Testis (tissue), 3 donors: ENCODE measurements around the gene EXD3. TPM values are rescaled to one million over a fixed set of nuclear protein-coding genes. Genes with fewer than 3 reads are reported as not detected.

Source experiments
- DNase-seq: peaks from one replicate; pipeline ENCODE4 v3.0.0-alpha.2; 2019
- H3K27ac ChIP-seq, 2 donors: fragments of 200-600 bp; sonication (generic); one replicate each; pipeline ENCODE4 v1.5.1; 2019
- H3K27me3 ChIP-seq: fragments of 200-600 bp; sonication (generic); one replicate; pipeline ENCODE4 v1.5.1; 2019
- H3K36me3 ChIP-seq: fragments of 200-600 bp; sonication (generic); one replicate; pipeline ENCODE4 v1.5.1; 2017; ENCODE audit warnings: low read depth; ENCODE audit errors: missing control alignments
- H3K4me1 ChIP-seq: fragments of 200-600 bp; sonication (generic); one replicate; pipeline ENCODE4 v1.5.1; 2019
- H3K4me3 ChIP-seq, 2 donors: fragments of 200-600 bp; sonication (generic); one replicate each; pipeline ENCODE4 v1.5.1; 2017 to 2019
- H3K9me3 ChIP-seq: fragments of 200-600 bp; sonication (generic); one replicate; pipeline ENCODE4 v1.5.1; 2017
- CTCF ChIP-seq, 3 experiments: fragments of 450-650 bp in 2 of 3; fragments of 200-600 bp in 1 of 3; sonication (generic) in 1 of 3; IDR thresholded peaks; one replicate each; pipeline ENCODE4 v1.5.1; 2016 to 2019; ENCODE audit warnings: antibody characterized with exemption in 3 of 3, mild to moderate bottlenecking in 2 of 3, moderate library complexity in 1 of 3
- POLR2A ChIP-seq: fragments of 450-650 bp; IDR thresholded peaks from one replicate; pipeline ENCODE4 v1.6.1; 2017; ENCODE audit warnings: antibody characterized with exemption, mild to moderate bottlenecking, moderate library complexity
- WGBS, 2 donors: methylation state at CpG; one replicate each; pipeline ENCODE4 v1.1.5; 2018; 5-methylcytosine and 5-hydroxymethylcytosine counted together
- intact Hi-C: fragments of 100-400 bp; cut with DNase I; formaldehyde crosslinking; loops from one replicate; pipeline ENCODE4 v1.15.1; 2023; ENCODE audit warnings: low total_unique reads
- polyA plus RNA-seq: library from polyadenylated mRNA; stranded (reverse); fragments of 350-450 nt; fragmentation: Illumina TruSeq; extraction: RNeasy Lipid Tissue Mini Kit (QIAGEN cat#74804); gene quantifications from one replicate; pipeline ENCODE4 v1.2.3, GENCODE V29; 2014; ENCODE audit warnings: low read depth, low replicate concordance; ENCODE audit not compliant: insufficient read depth
- total RNA-seq, 2 donors: library from RNA; depleted of rRNA; stranded (reverse); fragments of >200 nt; gene quantifications; one replicate each; pipeline ENCODE4 v1.2.3, GENCODE V29; 2016

Gene EXD3
- total and polyA plus RNA-seq, 3 donors from 2014 or later = 8.9 to 24.5 (median 15.5) TPM

GRCh38 chr9:137392232-137393007, 30.5 kb downstream of the EXD3 start:
- Histone ChIP-seq H3K9me3 (no peaks in the 10 kb centered on the region), H3K27ac (no peak overlapping the region), H3K27me3 (no peaks in the 10 kb centered on the region), H3K4me3 (no peak overlapping the region), H3K36me3 (no peaks in the 10 kb centered on the region), H3K4me1 (peaks cover 30% of the 10 kb centered on the region)
- 95 to 100% methylated on average over 2 to 23 of the region's 23 CpGs for WGBS, 2 donors
- no peak for TF ChIP-seq CTCF (IDR thresholded peaks at IDR 0.05)
- no peak for TF ChIP-seq POLR2A
- intact Hi-C loops = no loop called here
- no peak for DNase-seq

- no peak for DNase-seq
- H3K27ac ChIP-seq = peak overlapping the region in 1 of 2 donors; percentile 24
- 81 to 98% methylated on average over 6 to 18 of the region's 22 CpGs for WGBS, 2 donors
These were observed 31.6 kb downstream of the EXD3 start for GRCh38 chr9:137391411-137391754.

GRCh38 chr9:137390553-137391410, 32.2 kb downstream of the EXD3 start:
- DNase-seq = no peak
- Histone ChIP-seq H3K27me3 (no peaks in the 10 kb centered on the region), H3K27ac (peak overlapping the region in 1 of 2 donors; percentile 24), H3K4me1 (peaks cover 35% of the 10 kb centered on the region), H3K9me3 (no peaks in the 10 kb centered on the region), H3K36me3 (no peaks in the 10 kb centered on the region), H3K4me3 (no peak overlapping the region)
- TF ChIP-seq POLR2A (no peak), CTCF (IDR thresholded peaks at IDR 0.05) (no peak)
- 74 to 88% methylated on average over 18 to 42 of the region's 42 CpGs for WGBS, 2 donors
- intact Hi-C loops = no loop called here

More at GRCh38 chr9:137391411-137391754, 31.6 kb downstream of the EXD3 start:
- peaks cover 35% of the 10 kb centered on the region for H3K4me1 ChIP-seq
- TF ChIP-seq CTCF (IDR thresholded peaks at IDR 0.05) (no peak), POLR2A (no peak)
- H3K9me3 ChIP-seq = no peaks in the 10 kb centered on the region
- no peaks in the 10 kb centered on the region for H3K36me3 ChIP-seq
- H3K4me3 ChIP-seq = no peak overlapping the region
- intact Hi-C loops = no loop called here
- no peaks in the 10 kb centered on the region for H3K27me3 ChIP-seq

DNA sequence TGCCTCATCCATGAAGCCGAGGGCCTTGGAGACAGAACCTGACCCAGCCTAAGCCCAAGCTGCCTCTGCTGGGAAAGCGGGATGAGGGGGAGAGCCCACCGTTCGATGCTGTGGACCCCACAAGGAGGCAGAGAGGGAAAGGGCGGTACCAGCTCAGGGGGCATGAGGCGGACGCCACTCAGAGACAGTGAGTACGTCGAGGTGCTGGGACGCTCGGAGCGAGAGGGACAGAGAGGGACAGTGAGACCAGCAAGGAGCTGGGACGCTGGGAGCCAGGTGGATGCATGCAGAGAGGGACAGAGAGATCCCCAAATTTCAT, 33.6 kb downstream of the EXD3 start:
- Histone ChIP-seq H3K4me1 (peaks cover 22% of the 10 kb centered on the region), H3K4me3 (no peak overlapping the region), H3K9me3 (no peaks in the 10 kb centered on the region), H3K36me3 (no peaks in the 10 kb centered on the region), H3K27ac (no peak overlapping the region), H3K27me3 (no peaks in the 10 kb centered on the region)
- intact Hi-C loops = no loop called here
- 95 to 97% methylated on average over 13 of the region's 13 CpGs for WGBS, 2 donors
- TF ChIP-seq POLR2A (no peak), CTCF (IDR thresholded peaks at IDR 0.05) (no peak)
- DNase-seq = no peak
